Endothelial cell of hepatic sinusoid (primary cell): ENCODE results near the gene GAL.

Experiments used
- in situ Hi-C: cut with HindIII; loops from 2 replicates; pipeline ENCODE4 v1.10.0; 2017; ENCODE audit warnings: low sequenced_read_pairs

GAL gene

DNA sequence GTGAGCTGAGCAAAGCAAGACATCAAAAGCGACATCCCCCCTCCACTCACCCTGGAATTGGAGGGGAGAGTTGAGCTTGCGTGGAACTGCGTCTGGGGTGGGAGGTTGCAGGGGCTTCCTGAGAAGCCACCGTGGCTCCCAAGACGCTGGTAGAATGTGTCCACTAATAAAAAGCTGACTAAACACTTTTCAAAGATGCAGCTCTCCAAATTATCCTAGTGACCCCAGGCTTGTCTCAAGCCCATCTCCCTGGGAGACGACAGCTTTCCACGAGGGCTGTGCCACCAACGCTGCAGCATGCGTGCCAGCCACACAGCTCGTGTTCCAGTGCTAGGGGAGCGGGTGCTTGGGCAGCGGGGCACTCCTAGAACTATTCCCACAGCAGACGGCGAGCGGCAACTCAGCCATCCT lies 6.3 kb upstream of the GAL start:
- in situ Hi-C loops = no loop called here

DNA sequence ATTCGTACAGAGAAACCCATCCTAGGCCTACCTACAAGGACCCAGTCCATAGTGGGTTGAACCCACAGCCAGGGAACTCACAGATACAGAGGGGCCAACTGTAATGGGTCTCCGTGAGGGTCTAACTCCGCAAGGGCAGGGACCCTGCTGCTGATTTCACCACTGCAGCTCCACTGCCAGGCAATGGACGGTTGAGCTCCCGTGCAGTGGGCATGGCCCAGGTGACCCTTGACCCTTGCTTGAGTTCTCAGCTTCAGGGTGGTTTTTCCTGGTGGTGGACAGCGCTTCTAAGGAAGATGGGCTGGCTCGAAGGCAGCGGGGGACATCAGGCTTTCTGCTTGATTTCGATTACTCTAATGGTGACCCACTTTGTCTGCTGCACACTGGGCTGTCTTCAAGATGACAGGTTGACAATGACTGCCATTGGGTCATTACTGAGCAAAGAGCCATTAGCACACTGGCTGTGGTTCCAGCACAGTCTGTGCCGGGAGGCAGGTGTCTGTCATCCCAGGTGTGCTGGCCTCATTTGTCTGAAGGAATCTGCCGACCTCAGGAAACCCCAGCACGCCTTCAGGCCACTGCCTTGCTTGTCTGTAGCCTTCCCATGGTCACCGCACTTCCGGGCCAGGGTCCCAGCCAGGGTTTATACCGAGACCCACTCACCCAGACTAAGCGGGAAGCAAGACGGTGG lies 3.7 kb upstream of the GAL start:
- in situ Hi-C loops = no loop called here

DNA sequence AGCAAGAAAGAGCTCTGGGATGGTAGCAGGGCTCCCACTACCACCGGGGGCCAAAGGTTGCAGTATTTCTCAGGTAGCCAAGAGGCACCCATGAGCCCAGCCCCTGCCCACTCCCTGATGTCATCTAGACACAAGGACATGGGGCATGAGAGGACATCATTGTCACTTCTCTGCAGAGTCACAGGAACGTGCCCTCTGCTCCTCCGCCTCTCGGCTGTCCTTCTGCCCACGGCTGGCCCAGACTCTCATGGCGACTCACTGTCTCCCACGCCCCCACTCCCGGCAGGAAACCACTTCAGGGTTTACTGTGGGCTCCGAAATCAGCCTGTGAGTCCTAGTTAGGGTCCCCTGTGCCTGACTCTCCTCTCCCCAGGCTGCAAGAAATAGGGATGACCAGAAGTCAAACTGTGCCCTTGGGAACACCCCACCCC lies 1.8 kb upstream of the GAL start:
- in situ Hi-C loops = no loop called here

DNA sequence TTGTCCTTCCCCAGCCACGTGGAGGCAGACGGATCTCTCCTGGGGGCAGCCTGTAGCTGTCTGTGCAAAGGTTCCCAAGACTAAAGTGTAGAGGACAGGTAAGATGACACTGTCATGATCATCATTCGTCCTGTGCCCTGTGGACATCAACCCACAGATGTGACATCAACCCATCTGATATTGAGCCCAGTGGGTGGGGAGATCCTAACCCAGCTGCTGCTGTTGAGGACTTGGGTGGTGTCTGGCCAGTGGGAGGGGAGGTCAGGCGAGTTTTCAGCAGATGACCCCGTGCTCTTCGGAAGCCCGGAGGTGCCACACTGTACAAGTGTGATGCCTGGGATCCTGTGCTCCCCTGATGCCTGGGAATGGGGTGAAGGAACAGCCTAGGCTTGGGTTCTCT lies 1.2 kb upstream of the GAL start:
- in situ Hi-C loops = no loop called here

DNA sequence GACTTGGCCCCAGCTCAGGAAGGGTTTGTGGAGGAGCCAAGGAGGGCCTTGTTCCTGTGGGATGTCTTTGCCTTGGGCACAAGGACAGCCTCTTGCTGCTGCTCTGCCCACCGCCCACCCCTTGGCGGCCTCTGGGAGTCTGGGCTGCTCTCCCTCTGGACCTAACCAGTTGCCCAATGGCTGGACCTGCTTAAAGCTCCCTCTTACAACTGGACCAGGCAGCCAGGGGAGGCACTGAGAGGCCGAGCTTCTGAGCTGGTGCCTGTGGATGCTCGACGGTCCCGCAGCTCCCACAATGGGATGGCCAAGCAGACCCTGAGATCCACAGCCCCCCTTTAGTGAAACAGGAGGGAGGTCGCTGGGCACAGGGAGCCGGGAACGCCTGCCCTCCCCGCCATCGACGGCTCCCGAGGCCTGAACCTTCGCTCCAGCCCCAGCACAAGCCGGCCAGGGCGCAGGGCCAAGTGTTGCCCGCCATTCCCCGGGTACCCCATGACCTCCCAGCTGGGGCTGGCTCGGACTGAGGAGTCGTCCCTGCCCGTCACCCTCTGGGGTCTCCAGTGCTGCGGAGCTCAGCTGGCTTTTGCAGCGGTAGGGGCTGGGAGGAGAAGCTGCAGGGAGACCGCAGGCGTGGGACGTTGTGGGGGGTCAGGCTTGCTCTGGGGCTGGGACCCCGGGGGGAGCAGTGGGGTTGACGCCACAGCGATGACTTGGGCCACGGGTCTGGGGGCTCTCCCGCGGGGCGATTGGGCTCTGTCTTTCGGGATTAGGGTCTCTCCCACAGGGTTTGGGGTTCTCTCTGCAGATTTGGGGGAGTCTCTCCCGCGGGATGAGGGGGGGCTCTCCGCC lies 584 bp upstream of the GAL start:
- in situ Hi-C loops = no loop called here

DNA sequence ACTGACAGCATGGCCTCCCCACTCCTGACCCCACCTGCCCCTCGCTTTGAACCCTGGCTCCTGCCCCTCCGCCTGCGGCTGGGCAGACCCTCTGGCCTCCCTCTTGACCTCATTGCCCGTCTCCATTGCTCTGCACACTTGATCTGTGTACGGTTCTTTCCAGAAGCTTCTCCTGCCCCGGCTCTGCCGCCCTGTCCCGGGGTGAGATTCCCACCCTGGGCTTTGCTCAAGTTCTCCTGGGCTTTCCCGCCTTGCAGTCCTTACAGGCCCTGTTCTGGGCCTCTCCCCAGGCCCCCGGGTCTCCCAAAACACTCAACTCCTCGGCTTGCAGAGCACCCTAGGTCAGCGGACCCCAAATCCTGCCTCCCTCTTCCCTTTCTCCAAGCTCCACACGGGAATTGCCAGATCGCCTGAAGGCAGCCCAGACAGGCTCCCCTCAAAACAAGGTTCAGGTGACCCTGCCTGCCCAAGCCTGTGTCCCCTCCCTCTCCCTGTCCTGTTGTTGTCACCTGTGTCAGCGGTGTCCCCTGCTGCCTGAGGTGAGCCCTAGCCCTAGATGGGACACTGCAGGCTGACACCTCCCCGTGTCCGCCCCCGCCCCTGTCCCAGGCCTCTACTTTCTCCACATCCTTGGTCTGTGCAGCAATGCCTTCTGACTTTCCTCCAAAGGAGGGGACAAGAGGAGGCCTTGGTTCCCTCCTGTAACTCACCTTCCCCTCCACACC lies 1.5 kb downstream of the GAL start:
- in situ Hi-C loops = loop anchor here (5.0 kb wide), 1 partner anchor 39 kb away; no protein-coding TSS in a partner anchor

DNA sequence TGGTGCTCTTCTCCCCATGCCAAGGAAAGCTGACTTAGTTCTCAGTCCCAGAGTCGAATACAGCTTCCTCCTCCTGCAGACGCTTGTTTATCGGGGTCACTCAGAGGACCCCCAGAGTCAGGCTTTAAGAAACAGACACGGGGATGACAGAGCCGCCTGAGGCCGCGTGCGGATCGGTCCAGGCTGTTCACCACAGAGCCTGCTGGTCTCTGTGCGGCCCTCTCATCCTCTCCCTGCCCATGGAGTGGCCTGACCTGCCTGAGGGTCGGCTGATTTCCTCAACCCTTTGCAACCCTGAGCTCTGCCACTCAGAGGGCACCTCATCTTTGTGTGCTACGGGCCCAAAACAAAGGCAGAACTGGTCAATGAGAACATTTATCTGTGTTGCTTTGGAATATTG lies 2.1 kb downstream of the GAL start:
- in situ Hi-C loops = loop anchor here (5.0 kb wide), 1 partner anchor 39 kb away; no protein-coding TSS in a partner anchor

DNA sequence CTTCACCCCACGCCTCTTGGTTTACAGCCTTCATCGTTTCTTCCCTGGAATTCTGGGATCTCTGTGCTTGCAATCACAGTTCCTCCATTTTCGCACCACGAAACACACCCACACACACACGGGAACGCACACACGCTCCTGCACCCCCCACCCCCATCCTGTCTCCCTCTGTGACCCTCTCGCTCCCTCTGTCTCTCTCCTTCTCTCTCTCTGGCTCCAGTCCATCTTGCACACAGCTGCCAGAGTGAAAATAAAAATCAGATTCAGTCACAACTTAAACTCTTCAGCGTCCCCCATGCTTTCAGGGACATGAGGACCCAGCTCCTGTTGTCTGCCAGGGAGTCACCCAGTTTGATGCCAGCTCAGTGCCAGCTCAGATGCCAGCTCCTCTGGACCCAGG lies 3.0 kb downstream of the GAL start:
- in situ Hi-C loops = loop anchor here (5.0 kb wide), 1 partner anchor 40 kb away; no protein-coding TSS in a partner anchor

DNA sequence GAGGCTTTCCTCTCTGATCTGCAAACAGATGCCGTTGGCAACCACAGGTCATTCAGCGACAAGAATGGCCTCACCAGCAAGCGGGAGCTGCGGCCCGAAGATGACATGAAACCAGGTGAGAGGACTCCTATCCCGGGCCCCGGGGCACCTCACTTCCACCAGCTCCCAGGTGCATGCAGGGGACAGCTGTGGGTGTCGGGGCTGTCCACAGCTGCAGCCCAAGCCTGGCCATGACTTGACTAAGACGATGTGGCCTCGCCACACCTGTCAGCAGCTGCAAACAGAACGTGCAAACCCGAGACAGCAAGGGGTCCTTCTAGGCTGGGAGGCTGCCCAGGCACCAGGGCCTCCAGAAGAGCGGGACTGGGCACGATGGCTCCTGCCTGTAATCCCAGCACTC lies 3.6 kb downstream of the GAL start:
- in situ Hi-C loops = loop anchor here (5.0 kb wide), 1 partner anchor 41 kb away; no protein-coding TSS in a partner anchor

DNA sequence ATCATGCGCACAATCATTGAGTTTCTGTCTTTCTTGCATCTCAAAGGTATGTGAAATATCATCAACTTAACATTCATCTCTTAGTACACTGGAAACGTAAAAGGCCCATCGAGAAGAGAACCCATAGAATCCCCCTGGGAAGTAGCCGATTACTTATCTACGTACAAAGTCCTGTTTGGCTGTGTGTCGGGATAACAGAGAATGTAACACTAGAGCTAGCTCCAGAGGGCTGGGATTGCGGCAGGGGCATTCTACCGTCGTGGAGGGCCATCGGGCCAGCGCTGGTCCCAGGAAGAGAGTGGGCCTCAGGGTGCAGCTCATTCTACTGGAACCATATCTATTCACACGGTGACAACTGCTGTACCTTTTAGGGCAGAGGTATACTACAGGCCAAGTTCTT lies 4.5 kb downstream of the GAL start:
- in situ Hi-C loops = loop anchor here (5.0 kb wide), 1 partner anchor 42 kb away; no protein-coding TSS in a partner anchor

DNA sequence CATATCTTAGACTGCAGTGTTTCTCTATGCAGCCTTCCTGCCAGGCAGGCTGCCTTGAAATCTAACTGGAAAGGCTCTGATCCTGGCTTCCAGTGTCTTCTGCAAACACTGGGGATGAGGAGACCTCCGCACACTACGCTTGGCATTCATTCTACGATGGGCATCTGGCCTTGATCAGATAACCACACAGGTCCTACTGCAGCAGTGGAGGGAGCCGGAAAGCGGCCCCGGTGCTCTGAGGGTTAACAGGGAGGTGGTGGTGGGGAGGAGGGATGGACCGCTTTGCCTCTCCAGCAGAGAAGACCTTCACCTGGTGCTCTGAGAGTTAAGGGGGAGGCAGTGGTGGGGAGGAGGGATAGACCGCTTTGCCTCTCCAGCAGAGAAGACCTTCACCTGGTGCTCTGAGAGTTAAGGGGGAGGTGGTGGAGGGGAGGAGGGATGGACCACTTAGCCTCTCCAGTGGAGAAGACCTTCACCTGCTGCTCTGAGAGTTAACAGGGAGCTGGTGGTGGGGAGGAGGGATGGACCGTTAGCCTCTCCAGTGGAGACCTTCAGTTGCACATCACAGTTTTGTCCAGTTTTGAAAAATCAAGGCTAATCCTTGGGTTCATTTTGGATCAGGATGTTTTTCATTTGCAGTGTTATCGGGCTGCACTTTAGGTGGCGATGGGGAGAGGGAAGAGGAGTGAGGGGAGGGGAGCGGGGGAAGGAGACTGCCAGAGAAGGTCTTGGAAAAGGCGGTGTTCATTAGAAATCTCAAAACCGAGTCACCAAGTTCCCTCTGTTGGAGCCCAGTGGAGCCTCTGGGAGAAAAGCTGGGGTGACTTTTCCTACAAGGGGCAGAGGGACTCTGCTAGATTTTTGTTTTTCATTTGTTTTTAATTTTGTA lies 5.6 kb downstream of the GAL start:
- in situ Hi-C loops = loop anchor here (5.0 kb wide), 1 partner anchor 43 kb away; no protein-coding TSS in a partner anchor

DNA sequence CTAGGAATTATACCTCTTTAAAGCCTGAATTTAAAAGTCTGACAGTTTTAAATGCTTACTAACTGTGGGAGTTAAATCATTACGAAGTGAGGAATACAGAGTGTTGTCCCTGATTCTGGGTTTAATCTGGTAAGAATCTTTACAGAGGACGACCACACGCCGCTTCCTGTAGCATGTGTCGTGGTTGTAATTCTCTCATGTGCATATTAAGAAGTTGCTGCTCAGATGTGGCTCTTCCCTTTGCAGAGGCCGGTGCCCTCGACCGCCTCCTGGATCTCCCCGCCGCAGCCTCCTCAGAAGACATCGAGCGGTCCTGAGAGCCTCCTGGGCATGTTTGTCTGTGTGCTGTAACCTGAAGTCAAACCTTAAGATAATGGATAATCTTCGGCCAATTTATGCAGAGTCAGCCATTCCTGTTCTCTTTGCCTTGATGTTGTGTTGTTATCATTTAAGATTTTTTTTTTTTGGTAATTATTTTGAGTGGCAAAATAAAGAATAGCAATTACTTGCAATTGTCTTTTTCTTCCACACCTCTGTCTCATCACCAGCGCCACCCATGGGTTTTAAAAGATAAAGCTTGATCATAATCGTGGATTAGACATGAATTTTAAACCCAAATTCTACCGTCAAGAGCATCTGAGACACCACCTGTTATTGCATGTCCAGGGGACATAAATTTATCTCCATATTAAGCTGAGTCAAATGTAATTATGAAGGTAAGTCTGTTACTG lies 6.5 kb downstream of the GAL start:
- in situ Hi-C loops = no loop called here

DNA sequence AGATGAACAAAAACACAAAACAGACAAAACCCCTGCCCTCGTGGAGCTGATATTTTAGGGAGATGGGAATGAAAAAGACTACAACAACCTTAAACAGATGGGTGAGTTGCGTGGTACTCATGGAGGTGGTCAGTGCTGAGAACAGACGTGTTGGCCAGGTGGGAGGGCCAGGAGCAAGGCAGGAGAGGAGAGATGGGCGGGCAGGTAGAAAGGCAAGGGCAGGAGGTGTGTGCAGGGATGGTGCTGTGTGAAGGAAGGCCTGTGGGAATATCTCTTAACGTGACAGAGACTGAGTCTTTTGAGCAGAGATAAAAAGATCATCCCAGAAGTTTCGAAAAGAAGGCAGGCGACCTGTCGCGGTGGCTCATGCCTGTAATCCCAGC lies 7.0 kb downstream of the GAL start:
- in situ Hi-C loops = no loop called here

DNA sequence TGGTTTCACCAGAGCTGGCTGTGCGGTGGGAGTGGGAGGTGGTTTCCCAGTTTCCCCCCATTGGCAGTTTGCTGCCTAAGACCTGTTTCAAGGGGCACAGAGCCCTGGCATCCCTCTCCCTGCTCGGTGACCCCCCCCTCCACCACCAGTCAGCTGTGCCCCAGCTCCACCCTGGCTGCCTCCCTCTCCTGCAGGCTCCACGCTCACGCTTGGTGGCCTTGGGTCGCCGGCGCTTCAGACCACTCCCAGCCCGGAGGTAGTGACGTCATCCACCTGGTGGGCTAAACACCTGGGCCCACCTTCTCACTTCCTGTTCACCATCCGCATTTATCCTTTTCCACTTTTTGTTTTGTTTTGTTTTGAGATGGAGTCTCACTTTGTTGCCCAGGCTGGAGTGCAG lies 7.8 kb downstream of the GAL start:
- in situ Hi-C loops = no loop called here

DNA sequence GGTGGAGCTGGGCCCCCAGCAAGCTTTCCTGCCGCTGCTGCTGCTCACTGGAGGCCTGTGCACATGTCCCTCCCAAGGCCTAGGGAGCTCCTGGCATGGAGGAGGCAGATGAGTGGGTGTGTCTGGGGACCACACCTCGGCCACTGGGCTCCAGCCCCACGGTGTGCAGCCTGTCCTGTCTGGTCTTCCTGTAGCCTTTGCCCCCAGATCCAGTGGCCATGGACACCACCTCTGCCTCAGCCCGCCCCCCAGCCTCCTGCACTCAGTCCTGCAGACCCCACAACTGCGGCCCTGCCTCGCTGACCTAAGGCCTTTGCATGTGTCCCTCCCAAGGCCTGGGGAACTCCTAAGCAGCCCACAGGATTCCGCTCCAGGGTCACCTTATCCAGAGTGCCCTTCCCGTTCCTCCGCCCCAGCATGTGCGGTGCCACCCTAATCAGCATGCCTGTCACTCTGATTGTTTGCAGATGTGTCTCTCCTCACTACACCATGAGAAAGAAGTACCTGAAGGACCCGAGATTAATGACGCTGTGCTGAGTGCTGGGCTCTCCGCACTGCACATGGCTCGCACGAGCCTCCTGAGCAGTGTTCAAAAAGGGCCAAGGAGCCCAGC lies 8.6 kb downstream of the GAL start:
- in situ Hi-C loops = no loop called here

DNA sequence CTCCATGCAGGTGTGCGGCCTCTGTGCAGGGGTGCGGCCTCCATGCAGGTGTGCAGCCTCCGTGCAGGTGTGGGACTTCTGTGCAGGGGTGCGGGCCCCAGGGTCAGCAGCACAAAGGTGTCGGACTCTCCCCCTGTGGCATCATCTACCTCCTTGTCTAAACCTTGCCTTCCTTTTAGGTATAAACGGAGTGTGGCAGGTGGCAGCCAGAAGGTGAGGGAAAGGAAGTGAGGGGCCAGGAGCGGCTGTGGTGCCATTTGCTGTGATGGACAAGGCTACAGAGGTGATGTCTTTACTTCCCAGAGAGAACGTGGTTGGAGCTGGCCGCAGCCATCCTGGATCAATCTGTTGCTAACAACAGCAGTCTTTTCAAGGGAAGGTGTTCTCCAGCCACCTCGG lies 9.1 kb downstream of the GAL start:
- in situ Hi-C loops = no loop called here

DNA sequence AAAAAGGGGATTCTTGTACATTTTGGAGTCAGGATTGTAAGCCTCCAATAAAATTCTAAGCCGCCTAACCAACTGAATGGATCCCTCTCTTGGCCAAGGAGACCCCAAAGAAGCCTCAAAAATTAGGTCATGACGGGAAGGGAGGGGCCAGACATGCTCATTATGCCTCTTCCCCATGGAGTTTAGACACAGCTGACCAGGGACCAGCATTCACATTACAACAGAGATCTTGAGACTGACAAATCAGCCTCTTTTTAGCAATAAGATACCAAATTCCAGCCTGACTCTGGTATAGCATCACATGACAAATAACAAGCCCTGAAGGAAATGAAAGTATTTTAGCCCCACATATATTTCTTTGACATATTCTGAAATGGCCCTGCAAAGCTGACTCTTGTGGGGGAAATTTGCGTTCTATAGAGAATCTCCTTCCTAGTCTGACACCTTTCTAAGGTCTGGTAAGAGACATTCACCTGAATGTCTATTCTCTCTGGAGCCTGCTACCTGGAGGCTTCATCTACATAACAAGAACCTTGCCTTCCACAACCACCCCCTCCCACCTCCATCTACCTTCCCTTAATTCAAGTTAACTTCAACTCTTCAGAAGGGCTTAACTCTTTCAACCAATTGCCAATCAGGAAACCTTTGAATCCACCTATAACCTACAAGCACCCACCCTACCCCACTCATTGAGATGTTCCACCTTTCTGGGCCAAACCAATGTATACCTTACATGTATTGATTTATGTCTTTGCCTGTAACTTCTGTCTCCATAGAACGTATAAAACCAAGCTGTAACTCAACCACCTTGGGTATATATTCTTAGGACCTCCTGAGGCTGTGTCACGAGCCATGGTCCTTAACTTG lies 10.3 kb downstream of the GAL start:
- in situ Hi-C loops = no loop called here

DNA sequence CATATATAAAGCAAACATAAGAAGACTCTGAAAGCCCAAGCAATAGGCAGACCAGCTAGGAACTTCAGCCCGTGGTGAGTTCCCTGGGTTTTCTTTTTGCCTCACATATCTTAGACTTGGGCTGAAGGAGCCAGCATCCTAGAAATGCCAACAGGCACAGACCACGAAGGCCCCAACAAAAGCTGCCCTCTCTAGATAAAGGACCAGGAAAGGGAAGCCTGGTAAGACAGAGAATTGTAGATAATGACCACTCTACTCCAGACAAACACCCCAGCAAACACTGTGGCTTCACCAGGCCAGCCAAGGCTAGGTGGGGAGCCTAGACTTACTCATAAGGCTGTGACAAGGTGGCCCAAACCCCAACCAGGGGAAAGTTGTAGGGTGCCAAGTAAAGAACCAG lies 11.2 kb downstream of the GAL start:
- in situ Hi-C loops = no loop called here
